ENCODE results near the gene MME.

DNA sequence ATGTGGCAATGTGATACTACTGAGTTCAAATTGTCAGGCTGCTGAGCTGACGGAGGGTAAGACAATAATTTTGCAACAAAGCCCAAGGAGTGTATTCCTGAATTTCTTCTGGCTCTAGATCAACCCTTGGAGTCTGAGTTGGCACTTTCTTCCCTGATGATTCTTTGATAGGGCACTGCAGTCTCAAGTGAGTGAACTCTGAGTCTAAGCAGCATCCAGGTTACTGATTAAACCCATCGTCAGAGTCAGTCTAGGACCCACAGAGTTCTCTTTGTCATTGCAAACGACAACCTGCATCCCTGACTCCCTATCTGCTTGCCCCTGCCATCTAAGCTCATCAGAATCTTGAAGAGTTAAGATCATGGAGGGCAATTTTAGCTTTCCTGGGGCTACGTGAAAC lies 58.6 kb downstream of the MME start:
- TF ChIP-seq IRF1 (CRISPR knock-in tag; IDR thresholded peaks at IDR 0.05) (no peak), E2F4 (CRISPR knock-in tag; IDR thresholded peaks at IDR 0.05; ENCODE audit: borderline replicate concordance, low read depth) (no peak), NR2C2 (CRISPR knock-in tag; IDR thresholded peaks at IDR 0.05) (no peak), ATF3 (CRISPR knock-in tag; conservative IDR thresholded peaks at IDR 0.05) (no peak), FOXJ3 (CRISPR knock-in tag; IDR thresholded peaks at IDR 0.05; ENCODE audit: borderline replicate concordance) (no peak), NFYB (CRISPR knock-in tag; conservative IDR thresholded peaks at IDR 0.05; ENCODE audit: low read depth) (no peak)
- TF ChIP-seq, protein P1, sequence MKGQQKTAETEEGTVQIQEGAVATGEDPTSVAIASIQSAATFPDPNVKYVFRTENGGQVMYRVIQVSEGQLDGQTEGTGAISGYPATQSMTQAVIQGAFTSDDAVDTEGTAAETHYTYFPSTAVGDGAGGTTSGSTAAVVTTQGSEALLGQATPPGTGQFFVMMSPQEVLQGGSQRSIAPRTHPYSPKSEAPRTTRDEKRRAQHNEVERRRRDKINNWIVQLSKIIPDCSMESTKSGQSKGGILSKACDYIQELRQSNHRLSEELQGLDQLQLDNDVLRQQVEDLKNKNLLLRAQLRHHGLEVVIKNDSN (CRISPR knock-in tag; IDR thresholded peaks at IDR 0.05) = no peak
- TF ChIP-seq, protein P2, sequence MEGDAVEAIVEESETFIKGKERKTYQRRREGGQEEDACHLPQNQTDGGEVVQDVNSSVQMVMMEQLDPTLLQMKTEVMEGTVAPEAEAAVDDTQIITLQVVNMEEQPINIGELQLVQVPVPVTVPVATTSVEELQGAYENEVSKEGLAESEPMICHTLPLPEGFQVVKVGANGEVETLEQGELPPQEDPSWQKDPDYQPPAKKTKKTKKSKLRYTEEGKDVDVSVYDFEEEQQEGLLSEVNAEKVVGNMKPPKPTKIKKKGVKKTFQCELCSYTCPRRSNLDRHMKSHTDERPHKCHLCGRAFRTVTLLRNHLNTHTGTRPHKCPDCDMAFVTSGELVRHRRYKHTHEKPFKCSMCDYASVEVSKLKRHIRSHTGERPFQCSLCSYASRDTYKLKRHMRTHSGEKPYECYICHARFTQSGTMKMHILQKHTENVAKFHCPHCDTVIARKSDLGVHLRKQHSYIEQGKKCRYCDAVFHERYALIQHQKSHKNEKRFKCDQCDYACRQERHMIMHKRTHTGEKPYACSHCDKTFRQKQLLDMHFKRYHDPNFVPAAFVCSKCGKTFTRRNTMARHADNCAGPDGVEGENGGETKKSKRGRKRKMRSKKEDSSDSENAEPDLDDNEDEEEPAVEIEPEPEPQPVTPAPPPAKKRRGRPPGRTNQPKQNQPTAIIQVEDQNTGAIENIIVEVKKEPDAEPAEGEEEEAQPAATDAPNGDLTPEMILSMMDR (IDR thresholded peaks at IDR 0.05) = no peak

Measured in WTC11 (cell line).